ENCODE results near the gene FOXP1.

FOXP1 gene

GRCh38 chr3:71166339-71167240, 416.9 kb downstream of the FOXP1 start:
- no peak overlapping the region for H3K27ac ChIP-seq (ENCODE audit: low read depth, low read length, poor library complexity, severe bottlenecking)
- no peak for TF ChIP-seq CTCF (IDR thresholded peaks at IDR 0.05; ENCODE audit: low read length)
- no peak for TF ChIP-seq EZH2 (IDR thresholded peaks at IDR 0.05; ENCODE audit: borderline replicate concordance, low read length)
- peaks cover 46% of the 10 kb centered on the region for H3K36me3 ChIP-seq (ENCODE audit: insufficient read depth, low read length)
- no peaks in the 10 kb centered on the region for H3K9me3 ChIP-seq (ENCODE audit: low read length)
- no peak overlapping the region for H3K9ac ChIP-seq (ENCODE audit: low read length)
- H3K27me3 ChIP-seq (ENCODE audit: insufficient read depth, low read length): no peaks in the 10 kb centered on the region
- H4K20me1 ChIP-seq (ENCODE audit: insufficient read depth, low read length): no peaks in the 10 kb centered on the region
- no peak overlapping the region for H3K4me2 ChIP-seq (ENCODE audit: low read length)
- no peak overlapping the region for H3K4me3 ChIP-seq (ENCODE audit: low read depth, low read length, poor library complexity, severe bottlenecking)
- H3K4me1 ChIP-seq (ENCODE audit: insufficient read depth, low read length, severe bottlenecking): no peaks in the 10 kb centered on the region
- no peaks in the 10 kb centered on the region for H3F3A ChIP-seq (ENCODE audit: insufficient read depth, low read length)
- no peak overlapping the region for H2AFZ ChIP-seq (ENCODE audit: low read length)
- H3K9me2 ChIP-seq (ENCODE audit: low read depth, low read length): no peaks in the 10 kb centered on the region
- no peaks in the 10 kb centered on the region for H3K79me2 ChIP-seq (ENCODE audit: insufficient read depth, low read length)

GRCh38 chr3:71164881-71165280, 418.6 kb downstream of the FOXP1 start:
- Histone ChIP-seq H3K27ac (ENCODE audit: low read depth, low read length, poor library complexity, severe bottlenecking) (no peak overlapping the region), H3K79me2 (ENCODE audit: insufficient read depth, low read length) (no peaks in the 10 kb centered on the region), H3K9me2 (ENCODE audit: low read depth, low read length) (no peaks in the 10 kb centered on the region), H3K36me3 (ENCODE audit: insufficient read depth, low read length) (peaks cover 48% of the 10 kb centered on the region), H4K20me1 (ENCODE audit: insufficient read depth, low read length) (no peaks in the 10 kb centered on the region), H3K9me3 (ENCODE audit: low read length) (no peaks in the 10 kb centered on the region), H2AFZ (ENCODE audit: low read length) (no peak overlapping the region), H3K27me3 (ENCODE audit: insufficient read depth, low read length) (no peaks in the 10 kb centered on the region), H3K4me3 (ENCODE audit: low read depth, low read length, poor library complexity, severe bottlenecking) (no peak overlapping the region), H3F3A (ENCODE audit: insufficient read depth, low read length) (no peaks in the 10 kb centered on the region), H3K4me2 (ENCODE audit: low read length) (no peak overlapping the region), H3K9ac (ENCODE audit: low read length) (no peak overlapping the region), H3K4me1 (ENCODE audit: insufficient read depth, low read length, severe bottlenecking) (no peaks in the 10 kb centered on the region)
- TF ChIP-seq EZH2 (IDR thresholded peaks at IDR 0.05; ENCODE audit: borderline replicate concordance, low read length): no peak
- TF ChIP-seq CTCF (IDR thresholded peaks at IDR 0.05; ENCODE audit: low read length): no peak

GRCh38 chr3:71163198-71163918, 420.2 kb downstream of the FOXP1 start:
- Histone ChIP-seq H3K4me2 (ENCODE audit: low read length) (no peak overlapping the region), H3K9me2 (ENCODE audit: low read depth, low read length) (no peaks in the 10 kb centered on the region), H3K9me3 (ENCODE audit: low read length) (no peaks in the 10 kb centered on the region), H3F3A (ENCODE audit: insufficient read depth, low read length) (no peaks in the 10 kb centered on the region), H3K4me1 (ENCODE audit: insufficient read depth, low read length, severe bottlenecking) (no peaks in the 10 kb centered on the region), H3K79me2 (ENCODE audit: insufficient read depth, low read length) (no peaks in the 10 kb centered on the region), H3K27me3 (ENCODE audit: insufficient read depth, low read length) (no peaks in the 10 kb centered on the region), H2AFZ (ENCODE audit: low read length) (no peak overlapping the region), H4K20me1 (ENCODE audit: insufficient read depth, low read length) (no peaks in the 10 kb centered on the region), H3K27ac (ENCODE audit: low read depth, low read length, poor library complexity, severe bottlenecking) (no peak overlapping the region), H3K9ac (ENCODE audit: low read length) (no peak overlapping the region), H3K4me3 (ENCODE audit: low read depth, low read length, poor library complexity, severe bottlenecking) (no peak overlapping the region), H3K36me3 (ENCODE audit: insufficient read depth, low read length) (peaks cover 44% of the 10 kb centered on the region)
- no peak for TF ChIP-seq CTCF (IDR thresholded peaks at IDR 0.05; ENCODE audit: low read length)
